Calu3 (cell line): Measurements from ENCODE around the gene IGLL1. TPM values are rescaled to one million over a fixed set of nuclear protein-coding genes. Genes with fewer than 3 reads are reported as not detected.
"Not testable (repeated sequence)": the region's sequence is repeated elsewhere in the genome, so short reads cannot be mapped to it uniquely, and the experiment has no call there.

Source experiments
- BruUV-seq: library from RNA; stranded (reverse); fragments of 400-500 nt; replicated peaks from 2 replicates; lab custom pipeline; 2021; lab: Mats Ljungman, UMichigan
- CTCF ChIA-PET: fragments of 300-600 bp; sonication (Branson Sonifier 250); formaldehyde crosslinking; loops from one replicate; lab custom pipeline; 2022; ENCODE audit warnings: antibody characterized with exemption; lab: Charles Lee
- DNase-seq: peaks from one replicate; pipeline ENCODE4 v3.0.0; 2022
- H3K27ac Mint-ChIP-seq: one replicate; pipeline ENCODE4 v1.8.0; 2022; ENCODE audit warnings: mixed read lengths; ENCODE audit not compliant: unreplicated experiment
- H3K27me3 Mint-ChIP-seq: one replicate; pipeline ENCODE4 v1.8.0; 2022; ENCODE audit warnings: mixed read lengths; ENCODE audit not compliant: unreplicated experiment
- H3K36me3 Mint-ChIP-seq: one replicate; pipeline ENCODE4 v1.8.0; 2022; ENCODE audit warnings: mild to moderate bottlenecking, moderate library complexity, mixed read lengths; ENCODE audit not compliant: insufficient read depth, unreplicated experiment
- H3K4me1 Mint-ChIP-seq: one replicate; pipeline ENCODE4 v1.8.0; 2022; ENCODE audit warnings: mild to moderate bottlenecking, low read depth, mixed read lengths; ENCODE audit not compliant: unreplicated experiment
- H3K4me3 Mint-ChIP-seq: one replicate; pipeline ENCODE4 v1.8.0; 2022; ENCODE audit warnings: mild to moderate bottlenecking, low read depth, moderate library complexity, mixed read lengths; ENCODE audit not compliant: unreplicated experiment
- H3K9me3 Mint-ChIP-seq: one replicate; pipeline ENCODE4 v1.8.0; 2022; ENCODE audit warnings: low read depth, mixed read lengths; ENCODE audit not compliant: unreplicated experiment
- intact Hi-C: fragments of 100-400 bp; cut with micrococcal nuclease; formaldehyde crosslinking; loops from one replicate; pipeline ENCODE4 v1.10.0; 2022; ENCODE audit not compliant: unreplicated experiment
- total RNA-seq: library from RNA; stranded (reverse); gene quantifications from 2 replicates; pipeline ENCODE4 v1.2.3, GENCODE V29; 2022
- TF ChIP-seq, protein P1 (sequence below): fragments of 200-600 bp; IDR thresholded peaks from one replicate; pipeline ENCODE4 v1.8.0; 2022; ENCODE audit warnings: antibody characterized with exemption; ENCODE audit not compliant: unreplicated experiment

Gene IGLL1
- total RNA-seq, 1 experiment from 2014 or later = not detected

- H3K27ac Mint-ChIP-seq = no peak overlapping the region
- no peaks in the 10 kb centered on the region for H3K4me1 Mint-ChIP-seq
- intact Hi-C loops = no loop called here
- TF ChIP-seq, protein P1, sequence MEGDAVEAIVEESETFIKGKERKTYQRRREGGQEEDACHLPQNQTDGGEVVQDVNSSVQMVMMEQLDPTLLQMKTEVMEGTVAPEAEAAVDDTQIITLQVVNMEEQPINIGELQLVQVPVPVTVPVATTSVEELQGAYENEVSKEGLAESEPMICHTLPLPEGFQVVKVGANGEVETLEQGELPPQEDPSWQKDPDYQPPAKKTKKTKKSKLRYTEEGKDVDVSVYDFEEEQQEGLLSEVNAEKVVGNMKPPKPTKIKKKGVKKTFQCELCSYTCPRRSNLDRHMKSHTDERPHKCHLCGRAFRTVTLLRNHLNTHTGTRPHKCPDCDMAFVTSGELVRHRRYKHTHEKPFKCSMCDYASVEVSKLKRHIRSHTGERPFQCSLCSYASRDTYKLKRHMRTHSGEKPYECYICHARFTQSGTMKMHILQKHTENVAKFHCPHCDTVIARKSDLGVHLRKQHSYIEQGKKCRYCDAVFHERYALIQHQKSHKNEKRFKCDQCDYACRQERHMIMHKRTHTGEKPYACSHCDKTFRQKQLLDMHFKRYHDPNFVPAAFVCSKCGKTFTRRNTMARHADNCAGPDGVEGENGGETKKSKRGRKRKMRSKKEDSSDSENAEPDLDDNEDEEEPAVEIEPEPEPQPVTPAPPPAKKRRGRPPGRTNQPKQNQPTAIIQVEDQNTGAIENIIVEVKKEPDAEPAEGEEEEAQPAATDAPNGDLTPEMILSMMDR = no peak
- CTCF ChIA-PET = no interaction called here
- H3K4me3 Mint-ChIP-seq = no peak overlapping the region
- no peaks in the 10 kb centered on the region for H3K9me3 Mint-ChIP-seq
- DNase-seq = no peak
- BruUV-seq = no TSS peak
- peaks cover 6% of the 10 kb centered on the region for H3K36me3 Mint-ChIP-seq
- peaks cover 65% of the 10 kb centered on the region for H3K27me3 Mint-ChIP-seq
Observed at GRCh38 chr22:23563111-23563510, 17.0 kb downstream of the IGLL1 start.

DNA sequence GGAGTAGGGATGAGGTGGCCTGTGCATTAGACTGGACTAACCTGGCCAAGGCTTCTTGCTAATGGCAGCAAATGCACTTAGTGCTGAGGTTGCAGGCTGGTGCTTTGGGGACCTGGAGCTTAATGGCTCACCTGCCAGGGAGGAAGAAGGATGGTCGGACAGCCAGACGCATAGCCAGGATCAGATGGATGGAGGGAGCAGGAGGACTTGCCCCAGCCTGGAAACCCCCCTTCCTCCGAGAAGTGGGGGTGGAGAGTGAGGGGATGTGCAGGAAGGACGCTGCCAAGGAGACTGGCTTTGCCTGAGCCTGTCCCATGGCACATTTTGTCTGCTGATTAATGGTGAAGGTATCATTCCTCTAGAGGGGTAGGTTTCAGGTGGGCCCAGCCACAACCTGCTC lies 17.9 kb downstream of the IGLL1 start:
- H3K27me3 Mint-ChIP-seq = peaks cover 65% of the 10 kb centered on the region
- TF ChIP-seq, protein P1 = no peak
- peaks cover 6% of the 10 kb centered on the region for H3K36me3 Mint-ChIP-seq
- no peak overlapping the region for H3K27ac Mint-ChIP-seq
- no peak for DNase-seq
- H3K4me1 Mint-ChIP-seq = no peaks in the 10 kb centered on the region
- no peaks in the 10 kb centered on the region for H3K9me3 Mint-ChIP-seq
- CTCF ChIA-PET = interaction anchor here (0.6 kb wide), 1 partner anchor 283 kb away, joined by 3 read pairs; no protein-coding TSS in a partner anchor
- intact Hi-C loops = no loop called here
- no TSS peak for BruUV-seq
- H3K4me3 Mint-ChIP-seq = no peak overlapping the region

- H3K27me3 Mint-ChIP-seq = peaks cover 64% of the 10 kb centered on the region
- CTCF ChIA-PET, H3K36me3 Mint-ChIP-seq, DNase-seq, H3K27ac Mint-ChIP-seq, H3K4me1 Mint-ChIP-seq, H3K9me3 Mint-ChIP-seq, BruUV-seq, H3K4me3 Mint-ChIP-seq, intact Hi-C loops: not testable (repeated sequence)
Observed at GRCh38 chr22:23561025-23561510, 19.0 kb downstream of the IGLL1 start.

DNA sequence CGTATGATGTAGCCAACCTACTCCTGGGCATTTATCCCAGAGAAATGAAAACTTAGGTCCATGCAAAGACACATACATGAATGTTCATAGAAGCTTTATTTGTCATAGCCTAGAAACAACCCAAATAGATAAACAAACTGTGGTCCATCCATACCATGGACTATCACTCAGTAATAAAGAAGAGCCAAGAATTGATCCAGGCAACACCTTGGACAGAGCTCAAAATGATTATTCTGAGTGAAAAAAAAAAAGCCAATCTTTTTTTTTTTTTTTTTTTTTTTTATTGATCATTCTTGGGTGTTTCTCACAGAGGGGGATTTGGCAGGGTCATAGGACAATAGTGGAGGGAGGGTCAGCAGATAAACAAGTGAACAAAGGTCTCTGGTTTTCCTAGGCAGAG lies 19.9 kb downstream of the IGLL1 start:
- H3K9me3 Mint-ChIP-seq, H3K36me3 Mint-ChIP-seq, BruUV-seq, DNase-seq, H3K4me1 Mint-ChIP-seq, H3K27ac Mint-ChIP-seq, intact Hi-C loops, CTCF ChIA-PET, H3K4me3 Mint-ChIP-seq: not testable (repeated sequence)
- peaks cover 60% of the 10 kb centered on the region for H3K27me3 Mint-ChIP-seq

DNA sequence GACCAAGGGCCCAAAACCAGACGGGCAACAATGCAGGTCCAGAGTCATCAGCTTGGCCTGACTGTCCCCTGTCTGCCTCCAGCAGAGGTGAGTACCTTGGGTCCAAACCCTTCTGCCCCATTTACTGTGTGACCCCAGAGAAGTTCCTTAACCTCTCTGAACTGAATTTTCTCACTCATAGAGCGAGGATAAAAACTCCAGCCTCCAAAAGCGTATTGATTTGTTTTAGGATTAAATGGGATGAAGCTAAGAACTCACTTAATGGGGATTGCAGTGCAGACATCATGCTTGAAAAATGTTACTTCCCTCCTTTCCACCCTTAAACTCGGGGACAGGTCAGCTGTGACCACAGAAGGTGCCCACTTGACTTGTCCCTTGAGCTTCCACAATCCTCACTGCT lies 22.6 kb downstream of the IGLL1 start:
- TF ChIP-seq, protein P1 = no peak
- H3K4me3 Mint-ChIP-seq = no peak overlapping the region
- CTCF ChIA-PET = interaction anchor here (0.6 kb wide), 1 partner anchor 214 kb away, joined by 4 read pairs; no protein-coding TSS in a partner anchor
- no peaks in the 10 kb centered on the region for H3K36me3 Mint-ChIP-seq
- H3K27ac Mint-ChIP-seq = no peak overlapping the region
- intact Hi-C loops = no loop called here
- H3K27me3 Mint-ChIP-seq = peaks cover 50% of the 10 kb centered on the region
- DNase-seq = no peak
- H3K9me3 Mint-ChIP-seq = no peaks in the 10 kb centered on the region
- BruUV-seq = no TSS peak
- H3K4me1 Mint-ChIP-seq = no peaks in the 10 kb centered on the region
